DMS 273 (cell line): Measurements from ENCODE around the gene LRP8.

Experiments used
- DNase-seq: peaks from one replicate; lab custom pipeline; 2025; ENCODE audit not compliant: unreplicated experiment; lab: John Stamatoyannopoulos, UW

The LRP8 gene

GRCh38 chr1:53324321-53324720, 3.5 kb downstream of the LRP8 start:
- no peak for DNase-seq

GRCh38 chr1:53323316-53323715, 4.6 kb downstream of the LRP8 start:
- no peak for DNase-seq

- DNase-seq, result peak; percentile 45
These were observed 5.9 kb downstream of the LRP8 start for GRCh38 chr1:53321776-53322602.

GRCh38 chr1:53321366-53321765, 6.5 kb downstream of the LRP8 start:
- peak; percentile 75 for DNase-seq

GRCh38 chr1:53320646-53321045, 7.2 kb downstream of the LRP8 start:
- DNase-seq, result no peak

GRCh38 chr1:53319296-53320101, 8.4 kb downstream of the LRP8 start:
- peak; percentile 97 for DNase-seq

- no peak for DNase-seq
These were observed 10.0 kb downstream of the LRP8 start for GRCh38 chr1:53317646-53318539.

GRCh38 chr1:53316766-53317581, 10.9 kb downstream of the LRP8 start:
- DNase-seq, result peak; percentile 96

- peak; percentile 70 for DNase-seq
These were observed 11.5 kb downstream of the LRP8 start for GRCh38 chr1:53316424-53316765.

GRCh38 chr1:53315456-53316423, 12.1 kb downstream of the LRP8 start:
- peak; percentile 81 for DNase-seq

GRCh38 chr1:53315046-53315445, 12.8 kb downstream of the LRP8 start:
- DNase-seq, result peak; percentile 49

- no peak for DNase-seq
These were observed 13.3 kb downstream of the LRP8 start for GRCh38 chr1:53314606-53315005.

GRCh38 chr1:53314096-53314495, 13.8 kb downstream of the LRP8 start:
- no peak for DNase-seq

- DNase-seq, result no peak
These were observed 14.3 kb downstream of the LRP8 start for GRCh38 chr1:53313556-53313955.

- DNase-seq, result peak; percentile 87
These were observed 16.1 kb downstream of the LRP8 start for GRCh38 chr1:53311702-53312305.

GRCh38 chr1:53310847-53311681, 16.8 kb downstream of the LRP8 start:
- DNase-seq, result peak; percentile 97

- no peak for DNase-seq
These were observed 18.1 kb downstream of the LRP8 start for GRCh38 chr1:53309802-53310201.

GRCh38 chr1:53308506-53308905, 19.4 kb downstream of the LRP8 start:
- peak; percentile 82 for DNase-seq
